GM18909 (cell line): ENCODE measurements around the gene FUCA2.
"Not testable (repeated sequence)": the region's sequence is repeated elsewhere in the genome, so short reads cannot be mapped to it uniquely, and the experiment has no call there.

Experiments used
- ATAC-seq: cut with Tn5 transposase; IDR thresholded peaks from one replicate; pipeline ENCODE4 v1.9.1; 2021; ENCODE audit warnings: mild to moderate bottlenecking; ENCODE audit not compliant: unreplicated experiment, poor library complexity

Gene FUCA2

GRCh38 chr6:143536866-143537691 lies 25.6 kb upstream of the FUCA2 start:
- ATAC-seq: peak; percentile 66

GRCh38 chr6:143536461-143536865 lies 24.9 kb upstream of the FUCA2 start:
- ATAC-seq: peak; percentile 69

GRCh38 chr6:143535189-143535614 lies 23.7 kb upstream of the FUCA2 start:
- ATAC-seq: no peak

GRCh38 chr6:143531720-143532499 lies 20.4 kb upstream of the FUCA2 start:
- ATAC-seq: no peak

- no peak for ATAC-seq
Observed at GRCh38 chr6:143529095-143529494, 17.6 kb upstream of the FUCA2 start.

GRCh38 chr6:143528164-143528811 lies 16.8 kb upstream of the FUCA2 start:
- peak; percentile 78 for ATAC-seq

GRCh38 chr6:143527677-143528076 lies 16.2 kb upstream of the FUCA2 start:
- no peak for ATAC-seq

GRCh38 chr6:143525356-143525755 lies 13.8 kb upstream of the FUCA2 start:
- no peak for ATAC-seq

- no peak for ATAC-seq
Observed at GRCh38 chr6:143522039-143522600, 10.6 kb upstream of the FUCA2 start.

- no peak for ATAC-seq
Observed at GRCh38 chr6:143517447-143517773, 5.9 kb upstream of the FUCA2 start.

GRCh38 chr6:143516690-143517446 lies 5.3 kb upstream of the FUCA2 start:
- no peak for ATAC-seq

- ATAC-seq: no peak
Observed at GRCh38 chr6:143515766-143516355, 4.3 kb upstream of the FUCA2 start.

- ATAC-seq: no peak
Observed at GRCh38 chr6:143515061-143515760, 3.7 kb upstream of the FUCA2 start.

GRCh38 chr6:143513410-143513809 lies 1.9 kb upstream of the FUCA2 start:
- ATAC-seq: peak; percentile 33

GRCh38 chr6:143510326-143510725 lies 1.2 kb downstream of the FUCA2 start:
- not testable (repeated sequence) for ATAC-seq

- ATAC-seq: peak; percentile 52
Observed at GRCh38 chr6:143507358-143508145, 4.0 kb downstream of the FUCA2 start.

GRCh38 chr6:143506620-143507019 lies 4.9 kb downstream of the FUCA2 start:
- ATAC-seq: no peak

- ATAC-seq: no peak
Observed at GRCh38 chr6:143506199-143506598, 5.3 kb downstream of the FUCA2 start.
